ENCODE results near the gene UBAP2. TPM values are rescaled to one million over a fixed set of nuclear protein-coding genes. Genes with fewer than 3 reads are reported as not detected.

Gene UBAP2
- total and polyA plus RNA-seq, 2 of the 4 experiments (the other 2 are of a cell fraction) = 12.9 to 25.5 TPM

DNA sequence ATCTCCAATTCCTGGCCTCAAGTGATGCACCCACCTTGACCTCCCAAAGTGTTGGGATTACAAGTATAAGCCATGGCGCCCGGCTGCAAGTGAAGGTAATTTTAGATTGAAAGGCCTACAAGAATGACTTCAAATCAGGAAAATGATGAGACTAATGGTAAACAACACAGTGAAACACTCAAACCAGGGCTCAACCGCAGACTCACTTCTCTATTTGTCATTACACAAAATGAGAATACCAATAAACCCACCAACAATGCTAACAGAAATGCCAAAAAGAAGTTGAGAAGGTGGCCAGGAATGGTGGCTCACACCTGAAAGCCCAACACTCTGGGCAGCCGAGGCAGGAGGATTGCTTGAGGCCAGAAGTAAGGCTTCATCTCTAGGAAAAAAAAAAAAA is 92.1 kb downstream of the UBAP2 start:
- CTCF ChIA-PET = no interaction called here
- Histone ChIP-seq H4K91ac (ENCODE audit: insufficient read depth, low read depth, low read length) (no peak overlapping the region), H3K27me3 (ENCODE audit: control insufficient read depth, insufficient read depth, low read length) (no peaks in the 10 kb centered on the region), H3K56ac (ENCODE audit: extremely low read depth, insufficient read depth, low read length) (no peak overlapping the region), H3K4me2 (ENCODE audit: low read depth, low read length) (no peak overlapping the region), H3K9me1 (ENCODE audit: insufficient read depth, low read length) (peaks cover 2% of the 10 kb centered on the region; the same call in 1 of the 2 replicates), H3K79me1 (ENCODE audit: low read depth in 1 of 2, low read length in 2 of 2) (peaks cover 2 to 12% of the 10 kb centered on the region in 2 experiments; a peak in 2 of 4 replicates), H3K4me3 (ENCODE audit: insufficient read depth, low read depth, low read length) (no peak overlapping the region), H3K18ac (ENCODE audit: low read depth, low read length) (no peak overlapping the region), H3K4me1 (ENCODE audit: control insufficient read depth, insufficient read depth, low read length) (no peaks in the 10 kb centered on the region), H2AK9ac (replicated peaks; ENCODE audit: low read depth, low read length, poor library complexity) (no peak overlapping the region), H4K20me1 (ENCODE audit: insufficient read depth, low read length) (no peaks in the 10 kb centered on the region), H2BK15ac (ENCODE audit: low read depth, low read length) (no peak overlapping the region), H2BK20ac (ENCODE audit: low read depth, low read length) (no peak overlapping the region), H3K9me3 (ENCODE audit: control insufficient read depth, insufficient read depth, low read length) (no peaks in the 10 kb centered on the region), H3K14ac (replicated peaks; ENCODE audit: low read depth, low read length) (no peak overlapping the region), H3K23ac (ENCODE audit: low read depth, low read length) (no peak overlapping the region), H2BK5ac (ENCODE audit: low read depth, low read length, poor library complexity, severe bottlenecking) (no peak overlapping the region), H3K36me3 (ENCODE audit: control insufficient read depth, insufficient read depth, low read length) (peaks cover 16% of the 10 kb centered on the region), H3K27ac (ENCODE audit: insufficient read depth, low read length) (no peak overlapping the region), H2AFZ (replicated peaks; ENCODE audit: low read length, poor library complexity) (no peak overlapping the region), H2AK5ac (ENCODE audit: low read depth, low read length) (no peak overlapping the region), H3K4ac (ENCODE audit: low read depth, low read length) (no peak overlapping the region), H2BK120ac (ENCODE audit: low read depth, low read length) (no peak overlapping the region), H4K8ac (ENCODE audit: low read depth in 2 of 2, low read length in 2 of 2) (no peak overlapping the region), H4K5ac (ENCODE audit: low read depth, low read length) (no peak overlapping the region), H3K9ac (ENCODE audit: low read depth, low read length) (no peak overlapping the region)
- no peak for ATAC-seq (ENCODE audit: low read depth)
- no TSS peak for BruUV-seq (replicated peaks)
- 80% methylated on average over 1 of the region's 4 CpGs; no CpG with 5 or more reads in 1 of the 2 experiments for WGBS, 2 experiments (ENCODE audit: extremely low coverage in 2 of 2, insufficient read length in 1 of 2)
- intact Hi-C loops (cut with micrococcal nuclease) = no loop called here
- in situ Hi-C loops (cut with MboI; ENCODE audit: low sequenced_read_pairs) = no loop called here
- no peak for DNase-seq
- POLR2A ChIA-PET (ENCODE audit: unreplicated experiment) = no interaction called here
- dilution Hi-C loops (cut with HindIII; ENCODE audit: low sequenced_read_pairs, unreplicated experiment) = no loop called here
- no peak for TF ChIP-seq RFX5 (IDR thresholded peaks at IDR 0.05; ENCODE audit: low read depth, low read length)
- TF ChIP-seq CEBPB (IDR thresholded peaks at IDR 0.05; ENCODE audit: low read depth, low read length) = no peak
- no peak for TF ChIP-seq POLR2A (IDR thresholded peaks at IDR 0.05; ENCODE audit: low read depth, low read length)
- no peak for TF ChIP-seq MAZ (IDR thresholded peaks at IDR 0.05; ENCODE audit: borderline replicate concordance, low read depth, low read length)
- TF ChIP-seq, protein P1, sequence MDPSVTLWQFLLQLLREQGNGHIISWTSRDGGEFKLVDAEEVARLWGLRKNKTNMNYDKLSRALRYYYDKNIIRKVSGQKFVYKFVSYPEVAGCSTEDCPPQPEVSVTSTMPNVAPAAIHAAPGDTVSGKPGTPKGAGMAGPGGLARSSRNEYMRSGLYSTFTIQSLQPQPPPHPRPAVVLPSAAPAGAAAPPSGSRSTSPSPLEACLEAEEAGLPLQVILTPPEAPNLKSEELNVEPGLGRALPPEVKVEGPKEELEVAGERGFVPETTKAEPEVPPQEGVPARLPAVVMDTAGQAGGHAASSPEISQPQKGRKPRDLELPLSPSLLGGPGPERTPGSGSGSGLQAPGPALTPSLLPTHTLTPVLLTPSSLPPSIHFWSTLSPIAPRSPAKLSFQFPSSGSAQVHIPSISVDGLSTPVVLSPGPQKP (IDR thresholded peaks at IDR 0.05; ENCODE audit: borderline replicate concordance, low read depth, low read length) = no peak
- TF ChIP-seq MAFK (IDR thresholded peaks at IDR 0.05; ENCODE audit: low read depth, low read length) = no peak
- no peak for TF ChIP-seq CHD1 (IDR thresholded peaks at IDR 0.05; ENCODE audit: low read depth, low read length)
- TF ChIP-seq SMC3 (IDR thresholded peaks at IDR 0.05; ENCODE audit: low read depth, low read length) = no peak
- no peak for TF ChIP-seq NFE2L2 (IDR thresholded peaks at IDR 0.05; ENCODE audit: low read depth, low read length)
- no peak for TF ChIP-seq RCOR1 (IDR thresholded peaks at IDR 0.05; ENCODE audit: insufficient replicate concordance, low read length)
- TF ChIP-seq, protein P2, sequence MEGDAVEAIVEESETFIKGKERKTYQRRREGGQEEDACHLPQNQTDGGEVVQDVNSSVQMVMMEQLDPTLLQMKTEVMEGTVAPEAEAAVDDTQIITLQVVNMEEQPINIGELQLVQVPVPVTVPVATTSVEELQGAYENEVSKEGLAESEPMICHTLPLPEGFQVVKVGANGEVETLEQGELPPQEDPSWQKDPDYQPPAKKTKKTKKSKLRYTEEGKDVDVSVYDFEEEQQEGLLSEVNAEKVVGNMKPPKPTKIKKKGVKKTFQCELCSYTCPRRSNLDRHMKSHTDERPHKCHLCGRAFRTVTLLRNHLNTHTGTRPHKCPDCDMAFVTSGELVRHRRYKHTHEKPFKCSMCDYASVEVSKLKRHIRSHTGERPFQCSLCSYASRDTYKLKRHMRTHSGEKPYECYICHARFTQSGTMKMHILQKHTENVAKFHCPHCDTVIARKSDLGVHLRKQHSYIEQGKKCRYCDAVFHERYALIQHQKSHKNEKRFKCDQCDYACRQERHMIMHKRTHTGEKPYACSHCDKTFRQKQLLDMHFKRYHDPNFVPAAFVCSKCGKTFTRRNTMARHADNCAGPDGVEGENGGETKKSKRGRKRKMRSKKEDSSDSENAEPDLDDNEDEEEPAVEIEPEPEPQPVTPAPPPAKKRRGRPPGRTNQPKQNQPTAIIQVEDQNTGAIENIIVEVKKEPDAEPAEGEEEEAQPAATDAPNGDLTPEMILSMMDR (conservative IDR thresholded peaks at IDR 0.05; ENCODE audit: low read depth, low read length) = no peak
- TF ChIP-seq BHLHE40 (IDR thresholded peaks at IDR 0.05; ENCODE audit: low read depth, low read length) = no peak
- no peak for TF ChIP-seq FOS (IDR thresholded peaks at IDR 0.05; ENCODE audit: low read depth, low read length)
- TF ChIP-seq RAD21 (IDR thresholded peaks at IDR 0.05; ENCODE audit: low read length) = no peak
- TF ChIP-seq, protein P3, sequence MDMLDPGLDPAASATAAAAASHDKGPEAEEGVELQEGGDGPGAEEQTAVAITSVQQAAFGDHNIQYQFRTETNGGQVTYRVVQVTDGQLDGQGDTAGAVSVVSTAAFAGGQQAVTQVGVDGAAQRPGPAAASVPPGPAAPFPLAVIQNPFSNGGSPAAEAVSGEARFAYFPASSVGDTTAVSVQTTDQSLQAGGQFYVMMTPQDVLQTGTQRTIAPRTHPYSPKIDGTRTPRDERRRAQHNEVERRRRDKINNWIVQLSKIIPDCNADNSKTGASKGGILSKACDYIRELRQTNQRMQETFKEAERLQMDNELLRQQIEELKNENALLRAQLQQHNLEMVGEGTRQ (IDR thresholded peaks at IDR 0.05; ENCODE audit: low read depth, low read length) = no peak
- TF ChIP-seq MXI1 (IDR thresholded peaks at IDR 0.05; ENCODE audit: borderline replicate concordance, low read depth, low read length) = no peak
